GM19193 (cell line): ENCODE results near the gene AIF1L.

Experiments
- POLR2A ChIP-seq: IDR thresholded peaks from 4 replicates; pipeline ENCODE4 v1.6.1; 2011; ENCODE audit not compliant: insufficient read depth, insufficient read length; ENCODE audit errors: extremely low read depth

AIF1L gene

DNA sequence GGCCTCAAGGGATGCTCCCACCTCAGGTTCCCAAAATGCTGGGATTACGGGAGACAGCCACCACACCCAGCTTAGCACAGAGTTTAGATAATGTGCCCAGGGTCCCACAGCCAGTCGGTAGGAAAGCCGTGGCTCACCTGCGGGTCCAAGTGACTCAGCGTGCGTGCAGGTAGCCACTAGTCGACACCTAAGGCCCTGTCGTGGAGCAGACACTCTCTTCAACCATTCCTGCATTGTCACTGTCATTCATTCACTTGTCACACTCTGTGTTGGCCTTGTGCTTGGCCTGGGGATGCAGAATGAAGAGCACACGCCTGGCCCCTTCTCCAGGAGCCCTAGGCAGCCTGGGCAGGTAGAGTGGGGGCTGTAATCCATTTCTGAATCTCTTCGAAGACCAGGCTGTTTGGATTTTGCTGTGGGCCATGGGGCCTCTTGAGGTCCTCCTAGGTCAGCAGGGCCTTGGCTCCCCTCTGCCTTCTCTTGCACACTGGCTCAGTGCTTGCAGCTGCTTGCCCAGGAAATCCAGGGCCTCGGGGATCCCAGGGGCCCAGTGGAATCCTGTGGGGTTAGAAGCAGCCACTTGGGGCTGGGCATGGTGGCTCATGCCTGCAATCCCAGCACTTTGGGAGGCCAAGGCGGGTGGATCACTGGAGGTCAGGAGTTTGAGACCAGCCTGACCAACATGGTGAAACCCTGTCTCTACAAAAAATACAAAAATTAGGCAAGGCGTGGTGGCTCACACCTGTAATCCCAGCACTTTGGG is 6.1 kb upstream of the AIF1L start:
- TF ChIP-seq POLR2A, result no peak

DNA sequence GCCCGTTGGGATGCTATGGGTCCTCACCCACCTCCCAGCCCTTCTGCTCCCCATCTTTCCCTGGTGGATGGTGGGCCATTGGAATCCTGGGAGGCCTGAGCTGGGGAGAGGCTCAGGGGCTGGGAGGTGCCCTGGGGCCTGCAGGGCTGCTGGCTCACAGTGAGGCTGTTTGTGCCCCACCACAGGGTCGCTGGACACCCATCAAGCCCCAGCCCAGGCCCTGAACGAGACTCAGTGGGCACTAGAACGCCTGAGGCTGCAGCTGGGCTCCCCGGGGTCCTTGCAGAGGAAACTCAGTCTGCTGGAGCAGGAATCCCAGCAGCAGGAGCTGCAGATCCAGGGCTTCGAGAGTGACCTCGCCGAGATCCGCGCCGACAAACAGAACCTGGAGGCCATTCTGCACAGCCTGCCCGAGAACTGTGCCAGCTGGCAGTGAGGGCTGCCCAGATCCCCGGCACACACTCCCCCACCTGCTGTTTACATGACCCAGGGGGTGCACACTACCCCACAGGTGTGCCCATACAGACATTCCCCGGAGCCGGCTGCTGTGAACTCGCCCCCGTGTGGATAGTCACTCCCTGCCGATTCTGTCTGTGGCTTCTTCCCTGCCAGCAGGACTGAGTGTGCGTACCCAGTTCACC is 4.9 kb upstream of the AIF1L start:
- no peak for TF ChIP-seq POLR2A

DNA sequence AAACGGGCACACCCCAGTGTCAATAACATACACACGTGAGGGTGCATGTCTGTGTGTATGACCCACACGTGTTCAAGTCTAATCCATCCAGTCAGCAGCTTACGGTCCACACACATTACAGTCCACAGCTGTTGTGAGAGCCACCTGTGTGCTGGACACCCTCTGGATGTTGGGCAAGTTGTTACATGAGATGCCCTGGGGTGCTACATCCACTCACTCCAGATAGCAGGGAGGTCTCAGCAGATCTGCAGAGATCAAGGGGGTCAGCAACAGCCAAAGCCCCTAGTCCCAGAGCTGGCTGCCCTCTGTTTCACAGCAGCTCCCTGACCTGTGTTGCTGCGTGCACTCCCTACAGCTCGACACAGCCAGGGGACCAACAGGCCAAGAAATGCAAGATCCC is 4.3 kb upstream of the AIF1L start:
- no peak for TF ChIP-seq POLR2A

DNA sequence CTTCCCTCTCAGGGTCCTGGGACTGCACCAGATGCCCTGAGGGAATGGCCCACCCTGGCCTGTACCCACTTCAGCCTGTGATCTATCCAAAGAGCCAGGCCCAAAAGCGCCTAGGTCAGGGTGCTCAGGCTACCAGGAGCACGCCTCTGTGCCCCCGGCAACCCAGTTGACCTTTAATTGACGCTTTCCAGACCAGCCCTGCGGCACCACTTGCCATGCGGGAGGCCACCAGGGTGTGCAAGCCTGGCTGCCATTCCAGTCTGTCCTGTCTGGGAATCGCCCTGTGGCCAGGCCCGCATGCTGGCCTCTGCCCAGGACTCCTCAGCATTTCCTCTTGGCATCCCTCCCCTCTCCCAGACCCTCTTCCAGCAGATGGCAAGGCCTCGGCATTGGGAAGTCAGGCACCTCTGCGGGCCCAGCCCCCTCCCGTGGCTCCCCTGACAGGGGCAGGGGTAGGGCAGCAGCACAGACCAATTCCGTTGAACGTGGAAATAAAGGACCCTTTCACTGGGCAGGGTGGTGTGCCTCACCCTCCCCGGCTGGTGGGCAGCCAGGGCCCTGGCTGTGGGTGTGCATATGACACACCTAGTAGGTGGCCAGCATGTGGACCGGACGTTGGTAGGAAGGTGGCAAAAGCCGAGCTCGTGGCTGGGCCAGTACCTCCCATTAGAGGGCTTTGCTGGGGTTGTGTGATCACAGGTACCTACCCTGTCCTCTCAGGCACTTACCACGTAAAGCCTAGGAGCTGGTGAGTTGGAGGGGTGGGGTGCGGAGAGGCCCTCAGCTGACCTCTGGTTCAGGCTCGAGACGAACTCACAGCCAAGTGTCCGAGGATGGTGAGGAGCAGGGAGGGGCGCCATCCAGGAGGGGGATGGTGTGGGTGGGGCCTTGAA is 3.5 kb upstream of the AIF1L start:
- TF ChIP-seq POLR2A, result no peak

DNA sequence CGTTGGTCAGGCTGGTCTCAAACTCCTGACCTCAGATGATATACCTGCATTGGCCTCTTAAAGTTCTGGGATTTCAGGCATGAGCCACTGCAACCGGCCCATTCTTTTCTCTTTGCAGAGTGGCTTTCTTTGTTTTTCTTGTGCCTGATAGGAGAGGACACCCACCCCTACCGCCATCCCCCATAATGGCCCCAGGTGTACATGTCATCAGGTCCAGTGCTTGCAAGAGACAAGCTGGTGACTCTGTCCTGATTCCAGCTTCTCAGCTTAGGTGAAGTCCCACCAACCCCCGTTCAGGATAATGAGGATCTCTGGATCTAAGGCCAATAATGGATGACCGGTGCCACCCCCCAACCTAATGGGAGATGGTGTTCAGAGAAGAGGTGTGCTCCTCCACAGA is 2.3 kb upstream of the AIF1L start:
- TF ChIP-seq POLR2A, result no peak

DNA sequence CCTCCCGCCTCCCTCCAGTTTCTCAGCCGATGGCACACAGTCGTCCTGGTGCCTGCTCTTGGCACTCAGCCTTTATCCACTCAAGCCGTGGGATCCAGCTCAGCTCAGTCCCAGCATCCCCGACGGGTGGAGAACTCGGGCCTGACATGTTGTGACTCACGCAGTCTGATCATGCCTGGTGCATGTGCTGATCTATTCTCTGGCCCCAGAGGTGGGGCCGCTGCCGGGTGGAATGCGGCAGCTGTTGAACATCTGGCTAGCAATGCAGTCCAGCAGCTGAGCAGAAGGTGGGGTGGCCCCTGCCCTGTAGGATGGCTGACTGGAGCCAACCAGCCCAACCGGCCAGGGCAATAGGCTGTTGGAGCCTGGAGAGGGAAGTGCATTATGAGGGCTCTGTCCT is 1.7 kb upstream of the AIF1L start:
- TF ChIP-seq POLR2A, result no peak

DNA sequence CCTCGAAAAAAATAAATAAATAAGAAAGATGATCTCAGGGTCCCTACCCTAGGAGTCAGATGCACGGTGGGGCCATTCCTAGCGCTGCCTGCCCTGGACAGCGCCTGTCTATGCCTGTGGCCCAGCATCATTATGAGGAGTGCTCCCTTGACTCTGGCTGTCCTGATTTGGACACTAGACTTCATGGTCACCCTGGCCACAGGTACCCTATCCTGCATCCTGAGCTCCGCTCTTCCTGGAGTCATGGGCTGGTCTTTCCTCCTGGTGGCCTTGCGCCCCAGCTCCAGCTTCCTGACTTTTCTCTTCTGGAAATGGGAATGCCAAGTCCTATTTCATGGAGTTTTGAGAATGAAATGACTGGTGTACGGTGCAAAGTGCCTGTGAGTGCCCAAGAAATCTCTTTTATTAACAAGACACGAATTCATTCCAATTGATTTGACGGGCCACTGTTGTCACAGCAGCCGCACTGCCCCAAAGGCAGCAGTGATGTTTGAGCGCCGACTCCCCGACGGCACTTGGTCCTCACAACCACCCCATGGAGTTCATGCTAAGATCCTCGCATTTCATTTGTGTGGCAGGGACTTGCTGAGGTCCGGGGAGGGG is 564 bp upstream of the AIF1L start:
- no peak for TF ChIP-seq POLR2A

DNA sequence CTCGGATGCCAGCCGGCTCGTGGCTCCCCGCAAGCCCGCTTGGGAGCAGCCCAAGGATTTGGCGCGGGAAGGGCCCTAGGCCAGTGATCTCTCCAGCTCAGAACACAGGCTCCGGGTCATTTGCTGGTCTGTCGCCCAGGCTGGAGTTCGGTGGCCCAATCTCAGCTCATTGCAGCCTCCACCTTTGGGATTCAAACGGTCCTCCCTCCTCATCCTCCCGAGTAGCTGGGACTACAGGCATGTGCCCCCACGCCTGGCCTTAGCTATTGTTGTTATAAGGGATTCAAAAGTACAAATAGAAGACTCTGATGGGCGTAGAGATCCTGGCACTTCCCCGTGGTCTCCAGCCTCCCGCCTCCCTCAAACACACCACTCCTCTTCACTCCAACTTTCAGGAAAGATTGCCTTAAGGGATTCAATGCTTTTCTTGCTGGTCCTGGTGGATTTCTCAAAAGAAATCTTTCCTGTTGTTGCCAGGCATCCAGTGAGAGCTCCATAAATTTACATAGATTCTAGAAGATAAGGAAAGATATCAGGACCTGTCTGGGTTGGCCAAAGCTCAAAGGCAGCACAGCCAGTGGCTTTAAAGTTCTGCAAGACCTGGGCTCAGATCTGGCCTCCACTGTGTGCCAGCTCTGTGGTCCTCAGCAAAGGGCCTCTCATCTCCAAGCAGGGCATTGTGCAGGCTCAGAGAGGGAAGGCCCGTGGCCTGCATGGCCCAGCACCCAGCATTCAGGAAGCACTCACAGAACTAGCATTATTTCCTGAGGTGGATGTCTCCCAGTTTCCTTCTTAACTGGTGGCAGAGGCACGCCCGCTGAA is 1.0 kb downstream of the AIF1L start:
- TF ChIP-seq POLR2A, result no peak

DNA sequence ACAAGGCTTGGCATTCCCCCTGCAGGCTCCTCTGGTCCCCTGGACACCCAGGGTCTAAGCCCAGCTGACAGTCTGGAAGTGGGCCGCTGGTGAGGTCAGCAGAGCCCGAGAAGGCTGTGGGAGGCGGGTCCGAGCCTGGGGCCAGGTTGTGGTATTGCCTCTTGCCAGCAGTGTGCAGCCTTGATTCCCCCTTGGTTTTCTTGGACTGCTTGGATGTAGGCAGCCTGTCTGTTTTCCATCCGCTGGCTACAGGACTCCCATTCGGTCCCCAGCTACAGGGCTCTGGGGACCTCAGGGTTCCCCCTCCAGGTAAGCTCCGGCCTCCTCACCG is 1.6 kb downstream of the AIF1L start:
- no peak for TF ChIP-seq POLR2A

DNA sequence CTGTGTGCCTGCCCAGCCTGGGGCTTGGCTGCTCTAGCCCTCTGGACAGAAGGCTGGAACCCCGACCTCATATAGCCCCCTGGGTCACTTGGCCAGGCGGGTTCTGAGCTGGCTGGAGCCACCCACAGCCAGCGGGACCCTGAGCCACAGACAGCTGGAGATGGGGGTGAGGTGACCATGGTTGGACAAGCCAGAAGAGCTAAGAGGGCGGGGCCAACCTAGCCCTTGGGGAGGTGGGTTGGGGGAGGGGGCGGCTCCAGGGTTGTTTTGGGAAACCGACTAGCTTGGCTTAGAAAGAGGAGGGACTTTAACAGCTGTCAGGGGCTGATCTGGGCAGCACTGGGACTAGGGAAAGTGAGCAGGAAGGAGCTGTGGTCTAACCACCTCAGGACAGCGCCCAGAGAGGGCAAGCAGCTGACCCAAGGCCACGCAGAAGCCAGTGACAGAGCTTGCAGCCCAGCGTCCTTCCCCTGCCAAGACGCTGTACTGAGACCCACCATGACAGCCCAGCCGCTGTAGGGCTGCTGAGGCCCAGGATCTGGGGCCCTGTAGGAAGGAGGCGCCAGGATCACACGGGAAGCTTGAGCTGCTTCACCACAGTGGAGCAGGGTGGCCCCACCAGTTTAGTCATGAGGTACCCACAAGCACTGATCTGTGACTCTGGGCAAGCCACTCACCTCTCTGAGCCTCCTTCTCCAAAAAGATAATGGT is 2.2 kb downstream of the AIF1L start:
- no peak for TF ChIP-seq POLR2A

DNA sequence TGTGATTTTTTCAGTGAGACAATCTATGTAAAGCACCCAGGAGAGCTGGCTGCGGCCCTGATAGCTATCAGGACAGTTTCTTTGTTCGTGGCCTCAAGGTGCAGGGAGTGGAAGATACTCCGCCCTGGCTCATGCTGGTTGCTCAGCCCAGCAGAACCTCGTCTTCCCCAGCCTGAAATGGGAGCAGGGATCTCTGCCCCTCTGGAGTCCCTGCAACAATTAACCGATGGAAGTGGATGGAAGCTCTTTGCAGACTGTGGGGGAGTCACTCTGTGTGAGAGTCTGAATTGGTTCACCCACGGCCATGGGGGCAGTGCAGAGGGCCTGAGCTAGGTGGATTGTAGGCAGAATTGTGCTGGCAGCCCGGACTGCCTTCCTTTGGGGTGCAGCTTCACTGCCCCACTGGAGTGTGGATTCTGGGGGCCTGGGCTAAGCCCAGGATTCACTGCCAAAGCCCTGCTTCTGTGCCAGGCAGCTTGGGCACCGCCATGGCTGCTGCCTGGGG is 2.8 kb downstream of the AIF1L start:
- TF ChIP-seq POLR2A, result no peak

DNA sequence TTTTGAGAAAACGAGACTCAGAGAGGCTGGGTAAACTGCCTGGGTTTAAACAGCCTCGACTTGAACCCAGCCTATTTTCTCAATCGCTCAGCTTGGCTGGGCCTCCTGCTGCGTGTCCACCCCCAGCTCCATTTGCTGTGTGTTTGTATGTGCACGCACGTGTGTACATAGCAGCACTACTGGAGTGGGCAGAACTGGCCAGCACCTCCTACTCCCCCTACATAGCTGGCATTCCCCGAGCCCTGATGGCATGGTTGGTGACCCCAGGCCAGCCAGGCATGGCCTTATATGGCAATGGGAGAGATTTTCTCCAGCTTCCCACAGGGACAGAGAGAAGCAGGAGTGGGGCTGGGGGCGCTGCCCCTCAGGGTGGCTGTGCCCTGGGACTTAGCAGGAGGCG is 4.1 kb downstream of the AIF1L start:
- TF ChIP-seq POLR2A, result no peak

DNA sequence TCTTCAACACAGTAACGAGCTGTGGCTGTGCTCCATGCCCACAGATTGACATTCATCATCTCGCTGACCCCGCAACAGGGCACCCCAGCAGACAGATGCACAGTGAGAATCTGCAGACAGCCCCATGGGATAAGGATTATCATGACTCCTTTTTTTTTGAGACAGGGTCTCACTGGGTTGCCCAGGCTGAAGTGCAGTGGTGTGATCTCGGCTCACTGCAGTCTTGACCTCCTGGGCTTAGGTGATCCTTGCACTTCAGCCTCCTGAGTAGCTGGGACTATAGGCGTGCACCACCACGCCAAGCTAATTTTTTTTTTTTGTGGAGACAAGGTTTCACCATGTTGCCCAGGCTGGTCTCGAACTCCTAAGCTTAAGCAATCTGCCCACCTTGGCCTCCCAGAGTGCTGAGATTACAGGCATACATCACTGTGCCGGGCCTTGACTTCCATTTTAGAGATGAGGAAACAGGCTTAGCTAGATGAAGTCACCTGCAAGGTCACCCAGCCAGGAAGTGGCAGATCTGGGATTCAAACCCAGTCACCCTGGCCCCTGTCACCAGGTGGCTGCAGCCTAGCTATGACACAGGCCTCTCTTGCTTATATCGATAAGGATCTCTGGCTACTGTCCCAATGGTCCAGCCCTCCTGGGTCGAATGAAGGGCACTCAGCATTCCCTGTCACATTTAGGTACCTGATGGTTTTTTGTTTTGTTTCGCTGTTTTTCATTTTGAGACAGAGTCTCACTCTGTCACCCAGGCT is 5.1 kb downstream of the AIF1L start:
- no peak for TF ChIP-seq POLR2A
